ENCODE measurements around the gene FIZ1.

FIZ1 gene

GRCh38 chr19:55599468-55599841 is at the start of gene FIZ1:
FIZ1 (minus strand) TSS chr19:55599517; CDS start chr19:55597865, 1,652 bp downstream.
- peak; percentile 97 for DNase-seq (ENCODE audit: low read depth)
- H3K4me3 ChIP-seq (ENCODE audit: low read depth, low read length) = peak within 1 kb of the TSS; percentile 82

- no peak for DNase-seq (ENCODE audit: low read depth)
Observed at GRCh38 chr19:55648585-55649267, 49.4 kb upstream of the FIZ1 start.

GRCh38 chr19:55647732-55648584 is 48.6 kb upstream of the FIZ1 start, which contains the start of gene CCDC106:
CCDC106 (plus strand) TSS chr19:55648212; CDS start chr19:55649047, 835 bp downstream.
- peak within 1 kb of the TSS; percentile 76 for H3K4me3 ChIP-seq (ENCODE audit: low read depth, low read length)
- DNase-seq (ENCODE audit: low read depth) = peak; percentile 43

More at GRCh38 chr19:55648585-55649267, 49.4 kb upstream of the FIZ1 start:
- H3K4me3 ChIP-seq (ENCODE audit: low read depth, low read length) = peak overlapping the region; percentile 76

- peak overlapping the region; percentile 76 for H3K4me3 ChIP-seq (ENCODE audit: low read depth, low read length)
- DNase-seq (ENCODE audit: low read depth) = no peak
Observed at GRCh38 chr19:55646889-55647731, 47.8 kb upstream of the FIZ1 start.

GRCh38 chr19:55645512-55645881 is 46.2 kb upstream of the FIZ1 start:
- no peak overlapping the region for H3K4me3 ChIP-seq (ENCODE audit: low read depth, low read length)
- DNase-seq (ENCODE audit: low read depth) = no peak

- no peak for DNase-seq (ENCODE audit: low read depth)
- H3K4me3 ChIP-seq (ENCODE audit: low read depth, low read length) = peak overlapping the region; percentile 92
Observed at GRCh38 chr19:55644842-55645511, 45.7 kb upstream of the FIZ1 start.

GRCh38 chr19:55644191-55644833 is 45.0 kb upstream of the FIZ1 start:
- DNase-seq (ENCODE audit: low read depth) = no peak
- peak overlapping the region; percentile 92 for H3K4me3 ChIP-seq (ENCODE audit: low read depth, low read length)

- H3K4me3 ChIP-seq (ENCODE audit: low read depth, low read length) = peak overlapping the region; percentile 92
- DNase-seq (ENCODE audit: low read depth) = no peak
Observed at GRCh38 chr19:55643887-55644176, 44.5 kb upstream of the FIZ1 start.

- DNase-seq (ENCODE audit: low read depth) = peak; percentile 40
- H3K4me3 ChIP-seq (ENCODE audit: low read depth, low read length) = peak within 1 kb of the TSS; percentile 92
Observed at GRCh38 chr19:55643003-55643886, 43.9 kb upstream of the FIZ1 start, which contains the start of gene ZNF581. ZNF581 (plus strand) TSS chr19:55643649; CDS start chr19:55644572, 923 bp downstream.

- peak overlapping the region; percentile 92 for H3K4me3 ChIP-seq (ENCODE audit: low read depth, low read length)
- no peak for DNase-seq (ENCODE audit: low read depth)
Observed at GRCh38 chr19:55642153-55643002, 43.1 kb upstream of the FIZ1 start.

- peak overlapping the region; percentile 92 for H3K4me3 ChIP-seq (ENCODE audit: low read depth, low read length)
- no peak for DNase-seq (ENCODE audit: low read depth)
Observed at GRCh38 chr19:55641426-55642152, 42.3 kb upstream of the FIZ1 start.

GRCh38 chr19:55640577-55641425 is 41.5 kb upstream of the FIZ1 start, which contains the start of gene ZNF580:
ZNF580 (plus strand) TSS chr19:55641002; CDS start chr19:55642509, 1,507 bp downstream.
- peak; percentile 59 for DNase-seq (ENCODE audit: low read depth)
- peak within 1 kb of the TSS; percentile 92 for H3K4me3 ChIP-seq (ENCODE audit: low read depth, low read length)

- no peak for DNase-seq (ENCODE audit: low read depth)
- peak overlapping the region; percentile 92 for H3K4me3 ChIP-seq (ENCODE audit: low read depth, low read length)
Observed at GRCh38 chr19:55640043-55640576, 40.8 kb upstream of the FIZ1 start.

GRCh38 chr19:55638864-55639359 is 39.6 kb upstream of the FIZ1 start:
- no peak overlapping the region for H3K4me3 ChIP-seq (ENCODE audit: low read depth, low read length)
- DNase-seq (ENCODE audit: low read depth) = no peak

- DNase-seq (ENCODE audit: low read depth) = no peak
- H3K4me3 ChIP-seq (ENCODE audit: low read depth, low read length) = no peak overlapping the region
Observed at GRCh38 chr19:55637534-55637933, 38.2 kb upstream of the FIZ1 start.

Data from skeletal muscle cell (primary cell).